Measurements from ENCODE around the gene BRK1.

BRK1 gene

GRCh38 chr3:10093678-10094077 lies 21.8 kb upstream of the BRK1 start:
- no peak for TF ChIP-seq CTCF (IDR thresholded peaks at IDR 0.05; ENCODE audit: extremely low read depth, missing control alignments)
- no peak for DNase-seq (ENCODE audit: low spot score)

GRCh38 chr3:10099041-10099440 lies 16.4 kb upstream of the BRK1 start:
- DNase-seq (ENCODE audit: low spot score) = no peak
- TF ChIP-seq CTCF (IDR thresholded peaks at IDR 0.05; ENCODE audit: extremely low read depth, missing control alignments) = no peak

- TF ChIP-seq CTCF (IDR thresholded peaks at IDR 0.05; ENCODE audit: extremely low read depth, missing control alignments) = no peak
- DNase-seq (ENCODE audit: low spot score) = no peak
Measured at GRCh38 chr3:10106919-10107318, 8.6 kb upstream of the BRK1 start.

GRCh38 chr3:10108091-10108490 lies 7.4 kb upstream of the BRK1 start, which contains the start of gene FANCD2OS:
FANCD2OS (minus strand) TSS chr3:10108255; CDS start chr3:10104774, 3,481 bp downstream.
- no peak for DNase-seq (ENCODE audit: low spot score)
- TF ChIP-seq CTCF (IDR thresholded peaks at IDR 0.05; ENCODE audit: extremely low read depth, missing control alignments) = no peak

GRCh38 chr3:10116138-10116460 lies 624 bp downstream of the BRK1 start:
- TF ChIP-seq CTCF (IDR thresholded peaks at IDR 0.05; ENCODE audit: extremely low read depth, missing control alignments) = no peak
- peak; percentile 25 for DNase-seq (ENCODE audit: low spot score)

GRCh38 chr3:10116928-10117327 lies 1.5 kb downstream of the BRK1 start:
- DNase-seq (ENCODE audit: low spot score) = no peak
- TF ChIP-seq CTCF (IDR thresholded peaks at IDR 0.05; ENCODE audit: extremely low read depth, missing control alignments) = no peak

- TF ChIP-seq CTCF (IDR thresholded peaks at IDR 0.05; ENCODE audit: extremely low read depth, missing control alignments) = no peak
- DNase-seq (ENCODE audit: low spot score) = no peak
Measured at GRCh38 chr3:10119376-10119775, 3.9 kb downstream of the BRK1 start.

Data from GM20000 (cell line).